Esophagus squamous epithelium (tissue), 5 donors: Measurements from ENCODE around the gene MAPKAP1. TPM values are rescaled to one million over a fixed set of nuclear protein-coding genes. Genes with fewer than 3 reads are reported as not detected.

ENCODE experiments used
- DNase-seq: peaks from one replicate; lab custom pipeline; 2025; lab: John Stamatoyannopoulos, UW
- H3K27ac ChIP-seq, 4 donors: fragments of 200-600 bp; sonication (generic); one replicate each; pipeline ENCODE4 v1.5.1; 2016 to 2019; ENCODE audit warnings: mild to moderate bottlenecking in 1 of 4
- H3K27me3 ChIP-seq, 4 donors: fragments of 200-600 bp; sonication (generic); 1 replicate in 3 of 4; 2 replicates in 1 of 4; pipeline versions ENCODE4 v1.5.1 to v1.6.0; 2017 to 2021; ENCODE audit warnings: antibody characterized with exemption in 1 of 4
- H3K36me3 ChIP-seq, 3 donors: fragments of 200-600 bp; sonication (generic); one replicate each; pipeline ENCODE4 v1.5.1; 2016 to 2019
- H3K4me1 ChIP-seq, 3 donors: fragments of 200-600 bp; sonication (generic); one replicate each; pipeline ENCODE4 v1.5.1; 2017 to 2019
- H3K4me3 ChIP-seq, 4 donors: fragments of 200-600 bp; sonication (generic); 1 replicate in 3 of 4; 2 replicates in 1 of 4; pipeline ENCODE4 v1.5.1; 2016 to 2019; ENCODE audit warnings: mild to moderate bottlenecking in 2 of 4, moderate library complexity in 1 of 4
- H3K9me3 ChIP-seq, 3 donors: fragments of 200-600 bp; sonication (generic); one replicate each; pipeline ENCODE4 v1.5.1; 2016 to 2019
- POLR2A ChIP-seq, 4 donors: fragments of 450-650 bp; IDR thresholded peaks; one replicate each; pipeline ENCODE4 v1.6.1; 2017; ENCODE audit warnings: antibody characterized with exemption in 4 of 4, mild to moderate bottlenecking in 4 of 4, moderate library complexity in 3 of 4
- WGBS, 2 donors: methylation state at CpG; one replicate each; pipeline ENCODE4 v1.1.5; 2018; 5-methylcytosine and 5-hydroxymethylcytosine counted together
- intact Hi-C: fragments of 100-400 bp; cut with DNase I; formaldehyde crosslinking; loops from one replicate; pipeline ENCODE4 v1.15.0; 2022
- total RNA-seq, 4 donors: library from RNA; depleted of rRNA; stranded (reverse); fragments of >200 nt; gene quantifications; one replicate each; pipeline ENCODE4 v1.1.0, GENCODE V29; 2016
- TF ChIP-seq, protein P1 (sequence below), 6 experiments: fragments of 450-650 bp in 4 of 6; fragments of 200-600 bp in 2 of 6; sonication (generic) in 2 of 6; IDR thresholded peaks; one replicate each; pipeline ENCODE4 v1.5.1; 2016 to 2019; ENCODE audit warnings: antibody characterized with exemption in 6 of 6, mild to moderate bottlenecking in 4 of 6, moderate library complexity in 4 of 6
- donor health status: DM: yes; HTN: yes; CAD: no.

The MAPKAP1 gene
- total RNA-seq, 4 donors from 2014 or later = 59.0 to 87.0 (median 70.9) TPM

DNA sequence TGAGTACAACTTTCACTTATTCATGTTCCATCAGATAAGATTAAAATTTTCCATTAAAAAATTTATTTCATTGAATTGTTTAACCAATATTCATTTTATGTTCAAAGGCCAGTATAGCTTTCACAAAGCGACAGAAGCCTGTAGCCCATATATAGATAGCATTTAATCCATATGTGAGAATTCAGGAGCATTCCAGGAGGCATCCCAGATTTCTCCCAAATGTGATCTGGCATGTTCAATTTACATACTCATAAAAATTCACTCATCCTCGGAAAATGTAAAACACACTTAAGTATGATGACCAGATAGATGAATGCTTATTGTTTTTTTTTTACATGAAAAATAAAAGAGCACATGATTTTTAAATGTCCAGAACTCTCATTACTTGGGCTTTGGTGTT lies 141.9 kb downstream of the MAPKAP1 start:
- no peaks in the 10 kb centered on the region for H3K27me3 ChIP-seq
- H3K4me3 ChIP-seq = no peak overlapping the region
- no peaks in the 10 kb centered on the region for H3K9me3 ChIP-seq
- TF ChIP-seq, protein P1, sequence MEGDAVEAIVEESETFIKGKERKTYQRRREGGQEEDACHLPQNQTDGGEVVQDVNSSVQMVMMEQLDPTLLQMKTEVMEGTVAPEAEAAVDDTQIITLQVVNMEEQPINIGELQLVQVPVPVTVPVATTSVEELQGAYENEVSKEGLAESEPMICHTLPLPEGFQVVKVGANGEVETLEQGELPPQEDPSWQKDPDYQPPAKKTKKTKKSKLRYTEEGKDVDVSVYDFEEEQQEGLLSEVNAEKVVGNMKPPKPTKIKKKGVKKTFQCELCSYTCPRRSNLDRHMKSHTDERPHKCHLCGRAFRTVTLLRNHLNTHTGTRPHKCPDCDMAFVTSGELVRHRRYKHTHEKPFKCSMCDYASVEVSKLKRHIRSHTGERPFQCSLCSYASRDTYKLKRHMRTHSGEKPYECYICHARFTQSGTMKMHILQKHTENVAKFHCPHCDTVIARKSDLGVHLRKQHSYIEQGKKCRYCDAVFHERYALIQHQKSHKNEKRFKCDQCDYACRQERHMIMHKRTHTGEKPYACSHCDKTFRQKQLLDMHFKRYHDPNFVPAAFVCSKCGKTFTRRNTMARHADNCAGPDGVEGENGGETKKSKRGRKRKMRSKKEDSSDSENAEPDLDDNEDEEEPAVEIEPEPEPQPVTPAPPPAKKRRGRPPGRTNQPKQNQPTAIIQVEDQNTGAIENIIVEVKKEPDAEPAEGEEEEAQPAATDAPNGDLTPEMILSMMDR (IDR thresholded peaks at IDR 0.05) = no peak
- no peak for TF ChIP-seq POLR2A (IDR thresholded peaks at IDR 0.05)
- peaks cover 0 to 55% (median 35%) of the 10 kb centered on the region in 3 donors for H3K4me1 ChIP-seq
- no peaks in the 10 kb centered on the region for H3K36me3 ChIP-seq
- DNase-seq = no peak
- H3K27ac ChIP-seq = peak overlapping the region in 1 of 4 donors; percentile 11
- 82 to 97% methylated on average over 2 of the region's 2 CpGs for WGBS, 2 donors
- intact Hi-C loops = no loop called here

DNA sequence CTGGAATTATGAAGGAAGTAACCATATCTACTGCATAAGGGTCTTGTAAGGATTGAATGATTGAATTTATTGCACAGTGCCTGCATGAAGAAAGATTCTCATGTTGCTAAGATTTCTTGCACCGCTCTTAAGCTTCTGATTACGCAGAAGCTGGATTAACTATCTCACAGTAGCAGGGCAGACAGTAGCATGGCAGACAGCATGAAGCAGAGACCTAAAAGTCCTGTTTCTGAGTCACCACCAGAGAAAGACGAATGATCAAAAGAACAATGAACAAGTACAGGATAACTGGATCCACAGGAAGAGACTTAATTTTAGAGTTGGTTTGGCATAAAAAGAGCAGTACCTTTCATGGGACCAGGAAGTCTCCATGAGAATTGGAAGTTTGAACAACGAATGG lies 142.4 kb downstream of the MAPKAP1 start:
- no peak for DNase-seq
- H3K9me3 ChIP-seq = no peaks in the 10 kb centered on the region
- TF ChIP-seq, protein P1 (IDR thresholded peaks at IDR 0.05) = no peak
- TF ChIP-seq POLR2A (IDR thresholded peaks at IDR 0.05) = no peak
- intact Hi-C loops = loop anchor here (5.0 kb wide), 1 partner anchor 68 kb away; no protein-coding TSS in a partner anchor
- H3K4me3 ChIP-seq = no peak overlapping the region
- H3K27me3 ChIP-seq = no peaks in the 10 kb centered on the region
- H3K36me3 ChIP-seq = no peaks in the 10 kb centered on the region
- H3K4me1 ChIP-seq = peaks cover 0 to 55% (median 35%) of the 10 kb centered on the region in 3 donors
- WGBS, 2 donors = 47 to 53% methylated on average over 4 of the region's 4 CpGs
- H3K27ac ChIP-seq = peak overlapping the region in 1 of 4 donors; percentile 11

DNA sequence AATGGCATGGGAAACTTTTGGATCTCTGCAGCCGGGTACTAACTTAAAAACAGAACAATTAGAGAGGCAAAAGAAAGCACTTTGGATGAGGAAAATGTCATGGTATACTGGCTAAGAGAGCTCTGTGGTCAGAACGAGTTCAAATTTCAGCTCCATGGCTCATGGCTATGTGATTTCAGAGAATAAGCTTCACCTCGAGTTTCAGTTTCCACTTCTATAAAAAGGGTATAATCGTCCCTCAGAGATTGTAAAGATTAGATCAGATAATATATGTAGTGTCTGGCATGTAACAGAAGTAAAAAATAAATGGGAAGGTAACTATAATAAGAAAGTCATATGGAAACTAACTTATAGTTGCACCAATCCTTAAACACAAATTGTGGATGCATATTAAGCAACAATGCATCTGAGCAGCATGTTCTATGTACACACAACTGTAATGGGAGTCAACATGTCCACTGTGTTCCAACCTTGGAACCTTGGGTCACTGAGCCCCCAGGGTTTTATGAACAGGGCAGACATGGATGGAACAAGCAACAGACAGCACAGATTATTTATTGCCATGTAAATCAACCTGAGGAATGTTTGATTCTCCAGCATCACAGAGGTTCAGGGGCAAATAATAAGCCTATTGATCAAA lies 145.4 kb downstream of the MAPKAP1 start:
- TF ChIP-seq, protein P1 (IDR thresholded peaks at IDR 0.05) = no peak
- no peak for TF ChIP-seq POLR2A (IDR thresholded peaks at IDR 0.05)
- peaks cover 0 to 34% (median 10%) of the 10 kb centered on the region in 3 donors for H3K4me1 ChIP-seq
- H3K9me3 ChIP-seq = no peaks in the 10 kb centered on the region
- no peak overlapping the region for H3K4me3 ChIP-seq
- intact Hi-C loops = loop anchor here (5.0 kb wide), 1 partner anchor 71 kb away; no protein-coding TSS in a partner anchor
- no peaks in the 10 kb centered on the region for H3K27me3 ChIP-seq
- no peak overlapping the region for H3K27ac ChIP-seq
- WGBS, 2 donors = 61 to 63% methylated on average over 4 of the region's 4 CpGs
- peaks cover 0 to 11% (median 4%) of the 10 kb centered on the region in 3 donors for H3K36me3 ChIP-seq
- no peak for DNase-seq

DNA sequence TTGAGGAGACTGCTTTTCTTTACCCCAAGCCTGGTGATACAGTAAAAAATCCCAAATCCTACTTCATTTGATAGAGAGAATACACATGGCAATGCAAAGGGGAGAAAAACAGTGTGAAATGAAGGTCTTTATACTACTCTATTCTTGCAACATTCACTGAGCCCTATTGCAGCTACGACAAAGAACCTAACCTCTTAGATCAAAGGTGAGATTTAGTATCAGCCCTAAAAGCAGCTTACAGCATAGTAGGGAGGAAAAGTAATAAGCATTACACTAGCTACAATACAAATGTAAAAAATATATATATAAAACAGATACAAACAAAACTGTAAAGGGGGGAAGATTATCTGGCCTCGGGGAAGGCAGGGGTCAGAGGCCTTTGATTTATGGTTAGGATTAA lies 147.1 kb downstream of the MAPKAP1 start:
- no peak overlapping the region for H3K4me3 ChIP-seq
- H3K4me1 ChIP-seq = peaks cover 0 to 24% (median 0%) of the 10 kb centered on the region in 3 donors
- intact Hi-C loops = loop anchor here (5.0 kb wide), 1 partner anchor 72 kb away; no protein-coding TSS in a partner anchor
- TF ChIP-seq, protein P1 (IDR thresholded peaks at IDR 0.05) = no peak
- TF ChIP-seq POLR2A (IDR thresholded peaks at IDR 0.05) = no peak
- H3K27ac ChIP-seq = no peak overlapping the region
- H3K27me3 ChIP-seq = no peaks in the 10 kb centered on the region
- peaks cover 0 to 17% (median 4%) of the 10 kb centered on the region in 3 donors for H3K36me3 ChIP-seq
- no peaks in the 10 kb centered on the region for H3K9me3 ChIP-seq
- DNase-seq = no peak
- WGBS, 2 donors = 82 to 84% methylated on average over 2 of the region's 2 CpGs

GRCh38 chr9:125559194-125559593 lies 147.8 kb downstream of the MAPKAP1 start:
- H3K27ac ChIP-seq = no peak overlapping the region
- H3K4me3 ChIP-seq = no peak overlapping the region
- DNase-seq = no peak
- peaks cover 0 to 17% (median 0%) of the 10 kb centered on the region in 3 donors for H3K4me1 ChIP-seq
- no peaks in the 10 kb centered on the region for H3K9me3 ChIP-seq
- peaks cover 0 to 17% (median 4%) of the 10 kb centered on the region in 3 donors for H3K36me3 ChIP-seq
- 81 to 90% methylated on average over 4 to 5 of the region's 6 CpGs for WGBS, 2 donors
- no peak for TF ChIP-seq POLR2A (IDR thresholded peaks at IDR 0.05)
- TF ChIP-seq, protein P1 (IDR thresholded peaks at IDR 0.05) = no peak
- intact Hi-C loops = no loop called here
- H3K27me3 ChIP-seq = no peaks in the 10 kb centered on the region
